Choroid plexus epithelial cell (primary cell): ENCODE results near the gene TBC1D22B.

Experiments
- DNase-seq: peaks from one replicate; pipeline ENCODE4 v3.0.0-alpha.2; 2010; ENCODE audit warnings: low read depth
- H3K4me3 ChIP-seq: 2 replicates; pipeline ENCODE4 v1.5.1; 2011; ENCODE audit warnings: low read depth, mild to moderate bottlenecking, control low read depth, low read length, moderate library complexity
- CTCF ChIP-seq: conservative IDR thresholded peaks from 2 replicates; pipeline ENCODE4 v1.5.1; 2011; ENCODE audit warnings: low read depth, mild to moderate bottlenecking, control low read depth, inconsistent platforms, low read length, moderate library complexity

Gene TBC1D22B

GRCh38 chr6:37218061-37218460 lies 39.5 kb upstream of the TBC1D22B start:
- TF ChIP-seq CTCF, result no peak
- DNase-seq, result no peak
- no peak overlapping the region for H3K4me3 ChIP-seq

GRCh38 chr6:37218511-37218910 lies 39.1 kb upstream of the TBC1D22B start:
- H3K4me3 ChIP-seq, result no peak overlapping the region
- no peak for DNase-seq
- TF ChIP-seq CTCF, result no peak

- peak overlapping the region; percentile 64 for H3K4me3 ChIP-seq
Observed at GRCh38 chr6:37221585-37222124, 35.9 kb upstream of the TBC1D22B start.

GRCh38 chr6:37222125-37222967 lies 35.2 kb upstream of the TBC1D22B start:
- peak; percentile 5 for TF ChIP-seq CTCF
- H3K4me3 ChIP-seq, result peak overlapping the region; percentile 64
- DNase-seq, result peak; percentile 97

More at GRCh38 chr6:37221585-37222124, 35.9 kb upstream of the TBC1D22B start:
- no peak for TF ChIP-seq CTCF
- DNase-seq, result peak; percentile 66

- H3K4me3 ChIP-seq, result peak overlapping the region; percentile 64
- no peak for DNase-seq
- TF ChIP-seq CTCF, result no peak
Observed at GRCh38 chr6:37222992-37223391, 34.6 kb upstream of the TBC1D22B start.

GRCh38 chr6:37225350-37226169 lies 32.0 kb upstream of the TBC1D22B start:
- no peak for TF ChIP-seq CTCF
- H3K4me3 ChIP-seq, result no peak overlapping the region
- no peak for DNase-seq
